Trophoblast cell (in vitro differentiated cells and primary cell): ENCODE results near the gene TNNT3.

Experiments used
- DNase-seq, 2 donors: peaks; one replicate each; pipeline ENCODE4 v3.0.0-alpha.2; 2016
- H2AFZ ChIP-seq: 2 replicates; pipeline ENCODE4 v1.6.1; 2013; ENCODE audit warnings: low read length, moderate library complexity, mild to moderate bottlenecking; ENCODE audit not compliant: insufficient read depth, poor library complexity
- H2AK5ac ChIP-seq: 2 replicates; pipeline ENCODE4 v1.6.1; 2013; ENCODE audit warnings: mild to moderate bottlenecking, low read length
- H2BK120ac ChIP-seq: 2 replicates; pipeline ENCODE4 v1.6.1; 2013; ENCODE audit warnings: low read length, mild to moderate bottlenecking, moderate library complexity; ENCODE audit not compliant: insufficient read depth, poor library complexity
- H2BK12ac ChIP-seq: 2 replicates; pipeline ENCODE4 v1.6.1; 2013; ENCODE audit warnings: mild to moderate bottlenecking, low read length, moderate library complexity
- H2BK5ac ChIP-seq: 2 replicates; pipeline ENCODE4 v1.6.1; 2013; ENCODE audit warnings: low read length, low read depth, moderate library complexity, mild to moderate bottlenecking; ENCODE audit not compliant: poor library complexity
- H3K14ac ChIP-seq: 2 replicates; pipeline ENCODE4 v1.6.1; 2013; ENCODE audit warnings: mild to moderate bottlenecking, low read length
- H3K18ac ChIP-seq: 2 replicates; pipeline ENCODE4 v1.6.1; 2013; ENCODE audit warnings: mild to moderate bottlenecking, low read length
- H3K23ac ChIP-seq: 2 replicates; pipeline ENCODE4 v1.6.1; 2013; ENCODE audit warnings: low read length
- H3K27ac ChIP-seq: 2 replicates; pipeline ENCODE4 v1.5.1; 2013; ENCODE audit warnings: low read depth, mild to moderate bottlenecking, inconsistent platforms, low read length, moderate library complexity
- H3K27me3 ChIP-seq: 2 replicates; pipeline ENCODE4 v1.6.1; 2013; ENCODE audit warnings: inconsistent platforms, mild to moderate bottlenecking, low read length, moderate library complexity; ENCODE audit not compliant: insufficient read depth
- H3K36me3 ChIP-seq, 2 experiments: 1 replicate in 1 of 2; 2 replicates in 1 of 2; pipeline ENCODE4 v1.6.1; 2013; ENCODE audit warnings: low read length in 2 of 2, mild to moderate bottlenecking in 2 of 2, moderate library complexity in 1 of 2; ENCODE audit not compliant: insufficient read depth in 2 of 2, control insufficient read depth in 1 of 2
- H3K4ac ChIP-seq: 2 replicates; pipeline ENCODE4 v1.6.1; 2013; ENCODE audit warnings: low read depth, mild to moderate bottlenecking, low read length, moderate library complexity
- H3K4me1 ChIP-seq, 2 experiments: 1 replicate in 1 of 2; 2 replicates in 1 of 2; pipeline ENCODE4 v1.6.1; 2013; ENCODE audit warnings: low read length in 2 of 2, mild to moderate bottlenecking in 2 of 2, moderate library complexity in 1 of 2; ENCODE audit not compliant: insufficient read depth in 2 of 2, control insufficient read depth in 1 of 2
- H3K4me2 ChIP-seq: 2 replicates; pipeline ENCODE4 v1.6.1; 2013; ENCODE audit warnings: inconsistent platforms, mild to moderate bottlenecking, low read length, moderate library complexity
- H3K4me3 ChIP-seq: 2 replicates; pipeline ENCODE4 v1.5.1; 2013; ENCODE audit warnings: mild to moderate bottlenecking, low read depth, low read length, inconsistent platforms
- H3K79me1 ChIP-seq: one replicate; pipeline ENCODE4 v1.6.1; 2013; ENCODE audit warnings: low read length
- H3K79me2 ChIP-seq: 2 replicates; pipeline ENCODE4 v1.6.1; 2013; ENCODE audit warnings: low read length, mild to moderate bottlenecking; ENCODE audit not compliant: control insufficient read depth, insufficient read depth, poor library complexity
- H3K9ac ChIP-seq: 2 replicates; pipeline ENCODE4 v1.6.1; 2013; ENCODE audit warnings: mild to moderate bottlenecking, low read length
- H3K9me3 ChIP-seq: 2 replicates; pipeline ENCODE4 v1.6.1; 2013; ENCODE audit warnings: low read depth, mild to moderate bottlenecking, control low read depth, inconsistent platforms, low read length; ENCODE audit not compliant: insufficient read depth
- H4K12ac ChIP-seq: 2 replicates; pipeline ENCODE4 v1.6.1; 2013; ENCODE audit warnings: low read depth, mild to moderate bottlenecking, low read length, moderate library complexity
- H4K8ac ChIP-seq: 2 replicates; pipeline ENCODE4 v1.6.1; 2013; ENCODE audit warnings: low read depth, mild to moderate bottlenecking, low read length, moderate library complexity
- H4K91ac ChIP-seq: one replicate; pipeline ENCODE4 v1.6.1; 2013; ENCODE audit warnings: low read depth, mild to moderate bottlenecking, low read length, moderate library complexity
- WGBS: extraction: QIAGEN DNeasy Blood & Tissue Kit; methylation state at CpG from one replicate; pipeline ENCODE4 v1.1.7; 2013; ENCODE audit warnings: missing lambda C conversion rate; ENCODE audit not compliant: insufficient read length, insufficient coverage; ENCODE audit errors: extremely low coverage; 5-methylcytosine and 5-hydroxymethylcytosine counted together

TNNT3 gene

DNA sequence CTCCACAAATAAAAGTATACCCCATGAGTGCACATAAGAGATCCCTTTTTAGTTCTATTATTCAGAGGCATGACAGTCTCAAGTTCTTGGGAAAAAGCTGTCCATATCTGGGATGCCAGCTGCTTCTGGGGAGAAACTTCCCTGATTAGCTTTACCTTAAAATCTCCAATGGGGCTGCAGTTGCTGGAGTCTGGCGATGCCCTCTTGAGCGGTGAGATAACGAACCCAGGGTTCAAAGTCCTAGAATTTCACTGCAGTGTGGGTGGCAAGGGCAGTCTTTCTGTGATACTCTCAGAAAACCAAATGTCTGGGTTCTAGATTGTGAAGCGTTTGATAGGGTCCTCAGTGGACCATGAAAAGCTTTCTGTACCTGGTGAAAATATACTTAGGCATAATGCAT is 20.4 kb upstream of the TNNT3 start:
- no peak overlapping the region for H3K18ac ChIP-seq
- no peak for DNase-seq
- no peak overlapping the region for H3K23ac ChIP-seq
- H2BK12ac ChIP-seq, result no peak overlapping the region
- no peaks in the 10 kb centered on the region for H3K9me3 ChIP-seq
- H3K27me3 ChIP-seq, result no peaks in the 10 kb centered on the region
- H3K27ac ChIP-seq, result no peak overlapping the region
- no peaks in the 10 kb centered on the region for H3K79me1 ChIP-seq
- no peak overlapping the region for H2BK5ac ChIP-seq
- no peak overlapping the region for H3K9ac ChIP-seq
- no peak overlapping the region for H2AFZ ChIP-seq
- no peaks in the 10 kb centered on the region for H3K79me2 ChIP-seq
- no peaks in the 10 kb centered on the region for H3K36me3 ChIP-seq
- H4K8ac ChIP-seq, result no peak overlapping the region
- H4K91ac ChIP-seq, result no peak overlapping the region
- H2AK5ac ChIP-seq, result no peak overlapping the region
- H3K4me1 ChIP-seq, result no peaks in the 10 kb centered on the region
- H3K14ac ChIP-seq, result no peak overlapping the region
- no peak overlapping the region for H2BK120ac ChIP-seq
- WGBS, result no CpG with 5 or more reads among the region's 4 CpGs
- H3K4me2 ChIP-seq, result no peak overlapping the region
- H3K4ac ChIP-seq, result no peak overlapping the region
- H4K12ac ChIP-seq, result no peak overlapping the region
- H3K4me3 ChIP-seq, result no peak overlapping the region

DNA sequence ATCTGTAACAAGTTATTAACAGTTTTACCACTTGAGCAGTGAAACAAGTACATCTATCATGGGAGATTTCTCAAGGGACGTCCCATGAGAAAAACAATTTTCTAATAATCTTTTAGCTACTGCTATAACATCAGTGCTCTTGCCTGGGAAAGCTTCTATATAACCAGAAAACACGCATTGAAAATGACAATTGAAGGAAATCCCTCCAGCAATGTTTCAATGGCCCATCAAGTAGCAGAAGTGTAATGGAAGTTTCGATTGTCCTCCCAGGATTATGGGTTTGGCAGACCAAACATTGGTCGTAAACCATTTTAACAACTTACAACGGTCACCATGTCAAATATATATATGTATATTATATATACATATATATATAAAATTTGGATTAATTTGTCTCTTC is 19.8 kb upstream of the TNNT3 start:
- no peak overlapping the region for H3K4ac ChIP-seq
- H2BK12ac ChIP-seq, result no peak overlapping the region
- no peaks in the 10 kb centered on the region for H3K79me1 ChIP-seq
- H3K4me2 ChIP-seq, result no peak overlapping the region
- H2BK5ac ChIP-seq, result no peak overlapping the region
- H3K9ac ChIP-seq, result no peak overlapping the region
- H2AK5ac ChIP-seq, result no peak overlapping the region
- no peak overlapping the region for H3K23ac ChIP-seq
- no CpG with 5 or more reads among the region's 5 CpGs for whole genome bisulfite sequencing
- H2BK120ac ChIP-seq, result no peak overlapping the region
- H3K27me3 ChIP-seq, result no peaks in the 10 kb centered on the region
- no peak overlapping the region for H4K91ac ChIP-seq
- no peaks in the 10 kb centered on the region for H3K79me2 ChIP-seq
- no peaks in the 10 kb centered on the region for H3K4me1 ChIP-seq
- H3K14ac ChIP-seq, result no peak overlapping the region
- H2AFZ ChIP-seq, result no peak overlapping the region
- no peak overlapping the region for H3K18ac ChIP-seq
- H3K4me3 ChIP-seq, result no peak overlapping the region
- no peaks in the 10 kb centered on the region for H3K9me3 ChIP-seq
- H4K8ac ChIP-seq, result no peak overlapping the region
- H3K27ac ChIP-seq, result no peak overlapping the region
- H4K12ac ChIP-seq, result no peak overlapping the region
- H3K36me3 ChIP-seq, result no peaks in the 10 kb centered on the region
- no peak for DNase-seq

DNA sequence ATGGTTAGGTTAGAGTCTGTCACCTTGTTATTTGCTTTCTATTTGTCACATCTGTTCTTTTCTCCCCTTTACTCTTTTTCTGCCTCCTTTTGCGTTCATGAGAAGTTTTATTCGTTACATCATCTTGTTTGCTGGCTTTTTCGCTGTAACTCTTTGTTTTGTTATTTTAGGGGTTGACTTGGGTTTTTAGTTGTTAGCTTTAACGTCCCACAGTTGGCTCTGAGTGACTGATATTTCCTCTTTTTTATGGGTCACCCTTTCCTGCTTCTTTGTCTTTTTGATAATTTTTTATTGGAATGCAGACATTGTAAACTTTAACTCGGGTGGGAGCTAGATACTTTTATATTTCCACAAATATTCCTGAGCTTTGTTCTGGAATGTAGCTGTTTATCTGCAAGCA is 13.3 kb upstream of the TNNT3 start:
- Histone ChIP-seq H3K4me3 (no peak overlapping the region), H3K27me3 (no peaks in the 10 kb centered on the region), H3K23ac (no peak overlapping the region), H2AK5ac (no peak overlapping the region), H4K8ac (no peak overlapping the region), H4K91ac (no peak overlapping the region), H3K4me1 (no peaks in the 10 kb centered on the region), H3K9me3 (no peaks in the 10 kb centered on the region), H2BK5ac (no peak overlapping the region), H3K36me3 (no peaks in the 10 kb centered on the region), H3K27ac (no peak overlapping the region), H4K12ac (no peak overlapping the region), H3K79me1 (no peaks in the 10 kb centered on the region), H2BK120ac (no peak overlapping the region), H2BK12ac (no peak overlapping the region), H3K18ac (no peak overlapping the region), H3K4ac (no peak overlapping the region), H3K4me2 (no peak overlapping the region), H3K14ac (no peak overlapping the region), H3K9ac (no peak overlapping the region), H3K79me2 (no peaks in the 10 kb centered on the region), H2AFZ (no peak overlapping the region)
- no peak for DNase-seq
- no CpG with 5 or more reads among the region's 5 CpGs for WGBS

DNA sequence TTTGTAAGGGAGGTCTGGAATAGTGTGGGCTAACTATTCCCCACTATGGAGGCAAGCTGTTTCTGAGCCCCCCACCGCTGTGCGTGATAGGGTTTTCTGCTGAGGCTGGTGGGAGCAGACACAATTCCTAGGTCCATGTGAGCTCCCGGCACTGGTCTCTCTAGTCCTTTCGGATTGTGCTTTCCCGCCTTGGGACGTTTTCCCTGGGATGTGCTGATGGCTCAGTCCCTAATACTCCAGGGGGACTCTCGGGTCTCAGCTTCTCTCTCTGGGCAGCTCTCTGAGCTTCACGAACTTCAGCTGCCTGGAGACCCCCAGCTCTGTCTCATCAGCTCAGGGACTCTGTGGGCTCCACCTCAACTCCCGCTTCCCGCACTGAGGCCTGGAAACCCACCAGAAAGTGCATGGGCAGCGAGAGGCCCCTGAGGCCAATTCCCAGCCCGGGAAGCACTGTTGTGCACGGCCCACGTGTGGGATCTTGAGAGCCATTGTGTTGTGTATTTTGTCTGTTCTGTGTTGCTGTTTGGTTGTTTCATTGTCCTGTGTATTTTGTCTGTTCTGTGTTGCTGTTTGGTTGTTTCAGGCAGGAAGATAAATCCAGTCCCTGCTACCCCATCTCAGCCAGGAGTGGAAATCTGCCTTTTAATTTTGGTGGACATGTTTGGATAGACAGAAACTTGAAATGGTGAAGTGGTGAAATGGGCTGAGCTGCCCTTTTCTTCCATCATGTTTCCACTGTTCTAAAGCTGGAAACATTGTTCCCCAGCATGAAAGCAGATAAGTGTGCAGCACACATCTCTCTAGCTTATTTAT is 12.7 kb upstream of the TNNT3 start:
- no peaks in the 10 kb centered on the region for H3K4me1 ChIP-seq
- no peaks in the 10 kb centered on the region for H3K36me3 ChIP-seq
- H2AK5ac ChIP-seq, result no peak overlapping the region
- H2BK5ac ChIP-seq, result no peak overlapping the region
- no CpG with 5 or more reads among the region's 14 CpGs for WGBS
- H2AFZ ChIP-seq, result no peak overlapping the region
- H3K4ac ChIP-seq, result no peak overlapping the region
- H2BK120ac ChIP-seq, result no peak overlapping the region
- H4K12ac ChIP-seq, result no peak overlapping the region
- no peak overlapping the region for H4K8ac ChIP-seq
- H3K14ac ChIP-seq, result no peak overlapping the region
- no peak overlapping the region for H4K91ac ChIP-seq
- H3K79me1 ChIP-seq, result no peaks in the 10 kb centered on the region
- no peak overlapping the region for H3K9ac ChIP-seq
- H3K4me3 ChIP-seq, result no peak overlapping the region
- DNase-seq, result no peak
- no peak overlapping the region for H3K23ac ChIP-seq
- H3K9me3 ChIP-seq, result no peaks in the 10 kb centered on the region
- no peak overlapping the region for H3K27ac ChIP-seq
- no peaks in the 10 kb centered on the region for H3K27me3 ChIP-seq
- no peaks in the 10 kb centered on the region for H3K79me2 ChIP-seq
- H3K18ac ChIP-seq, result no peak overlapping the region
- no peak overlapping the region for H2BK12ac ChIP-seq
- no peak overlapping the region for H3K4me2 ChIP-seq
